GM12878 (cell line): ENCODE data around the gene ARHGAP5. TPM values are rescaled to one million over a fixed set of nuclear protein-coding genes. Genes with fewer than 3 reads are reported as not detected.

Source experiments
- ATF3 ChIP-seq: IDR thresholded peaks from 2 replicates; pipeline ENCODE4 v1.6.1; 2011; ENCODE audit warnings: low read depth, mild to moderate bottlenecking, low read length, moderate library complexity, borderline replicate concordance; ENCODE audit errors: extremely low read depth
- BMI1 ChIP-seq: fragments of 450-650 bp; IDR thresholded peaks from 2 replicates; pipeline ENCODE4 v1.6.1; 2016; ENCODE audit warnings: mild to moderate bottlenecking, moderate library complexity, borderline replicate concordance
- CHD1 ChIP-seq: IDR thresholded peaks from 2 replicates; pipeline ENCODE4 v1.6.1; 2012; ENCODE audit warnings: low read depth, low read length, improper control_type of control experiment
- CHD2 ChIP-seq: IDR thresholded peaks from 2 replicates; pipeline ENCODE4 v1.6.1; 2011; ENCODE audit warnings: low read depth, low read length, improper control_type of control experiment, borderline replicate concordance
- EGR1 ChIP-seq, 2 experiments: IDR thresholded peaks; 1 replicate in 1 of 2; 2 replicates in 1 of 2; pipeline ENCODE4 v1.6.1; 2011 to 2012; ENCODE audit warnings: low read depth in 2 of 2, low read length in 2 of 2, borderline replicate concordance in 1 of 2, mild to moderate bottlenecking in 1 of 2, moderate library complexity in 1 of 2
- ESRRA ChIP-seq: IDR thresholded peaks from 2 replicates; pipeline ENCODE4 v1.6.1; 2012; ENCODE audit warnings: mild to moderate bottlenecking, low read length, improper control_type of control experiment
- FOS ChIP-seq: IDR thresholded peaks from 3 replicates; pipeline ENCODE4 v1.6.1; 2011; ENCODE audit warnings: borderline replicate concordance; ENCODE audit not compliant: insufficient read length; ENCODE audit errors: extremely low read depth
- HCFC1 ChIP-seq: fragments of 150-350 bp; IDR thresholded peaks from 2 replicates; pipeline ENCODE4 v1.6.1; 2014; ENCODE audit warnings: low read length
- IKZF1 ChIP-seq: fragments of 450-650 bp; conservative IDR thresholded peaks from 2 replicates; pipeline ENCODE4 v1.6.1; 2017; ENCODE audit warnings: antibody characterized with exemption, mild to moderate bottlenecking
- MEF2A ChIP-seq: IDR thresholded peaks from 2 replicates; pipeline ENCODE4 v1.6.1; 2011; ENCODE audit warnings: low read depth, mild to moderate bottlenecking, low read length, moderate library complexity; ENCODE audit not compliant: insufficient read depth
- MEF2B ChIP-seq: fragments of 450-650 bp; IDR thresholded peaks from 2 replicates; pipeline ENCODE4 v1.6.1; 2018; ENCODE audit warnings: mild to moderate bottlenecking, moderate library complexity; ENCODE audit not compliant: partially characterized antibody, poor library complexity, severe bottlenecking
- MXI1 ChIP-seq: fragments of 150-350 bp; IDR thresholded peaks from 2 replicates; pipeline ENCODE4 v1.6.1; 2011; ENCODE audit warnings: low read depth, mild to moderate bottlenecking, inconsistent platforms, low read length, improper control_type of control experiment
- PML ChIP-seq: IDR thresholded peaks from 2 replicates; pipeline ENCODE4 v1.6.1; 2012; ENCODE audit warnings: low read length, inconsistent platforms
- RAD21 ChIP-seq: IDR thresholded peaks from 2 replicates; pipeline ENCODE4 v1.6.1; 2011; ENCODE audit warnings: mild to moderate bottlenecking, low read depth, low read length, moderate library complexity; ENCODE audit not compliant: insufficient read depth
- RBBP5 ChIP-seq: fragments of 200-600 bp; sonication (generic); conservative IDR thresholded peaks from 2 replicates; pipeline ENCODE4 v1.6.1; 2016
- RFX5 ChIP-seq: IDR thresholded peaks from 2 replicates; pipeline ENCODE4 v1.6.1; 2011; ENCODE audit warnings: low read depth, low read length, improper control_type of control experiment
- SRF ChIP-seq, 2 experiments: IDR thresholded peaks; 2 replicates each; pipeline ENCODE4 v1.6.1; 2011; ENCODE audit warnings: low read depth in 2 of 2, low read length in 2 of 2, mild to moderate bottlenecking in 1 of 2, moderate library complexity in 1 of 2
- YY1 ChIP-seq: IDR thresholded peaks from 2 replicates; pipeline ENCODE4 v1.6.1; 2011; ENCODE audit warnings: low read depth, mild to moderate bottlenecking, low read length
- ZBTB40 ChIP-seq: fragments of 450-650 bp; IDR thresholded peaks from 2 replicates; pipeline ENCODE4 v1.6.1; 2016; ENCODE audit warnings: mild to moderate bottlenecking, moderate library complexity, borderline replicate concordance
- ZNF384 ChIP-seq: IDR thresholded peaks from 2 replicates; pipeline ENCODE4 v1.6.1; 2012; ENCODE audit warnings: low read depth, mild to moderate bottlenecking, low read length, improper control_type of control experiment, borderline replicate concordance
- polyA plus RNA-seq, 11 experiments: library from polyadenylated mRNA; depleted of rRNA in 4 of 11; unstranded in 6 of 11; stranded (reverse) in 5 of 11; fragments of >200 nt; fragmentation: Nextera tagmentation in 4 of 11; fragmentation: Illumina TruSeq in 1 of 11; extraction: Ambion mirVana in 4 of 11; extraction: Trizol in 1 of 11; gene quantifications; 1 replicate in 1 of 11; 2 replicates in 10 of 11; pipeline versions ENCODE4 v1.2.1 to v1.2.3, GENCODE V29; 2011 to 2016; ENCODE audit warnings: inconsistent platforms in 2 of 11, missing spikeins in 2 of 11, low read depth in 1 of 11
- total RNA-seq, 4 experiments: library from RNA; depleted of rRNA in 3 of 4; stranded (reverse); fragments of >200 nt in 3 of 4; fragmentation: Illumina TruSeq in 1 of 4; extraction: Trizol in 1 of 4; gene quantifications; 2 replicates each; pipeline versions ENCODE4 v1.2.1 to v1.2.3, GENCODE V29; 2013 to 2021
- TF ChIP-seq, protein P1 (sequence below): IDR thresholded peaks from 2 replicates; pipeline ENCODE4 v1.6.1; 2011; ENCODE audit warnings: mild to moderate bottlenecking, low read depth, low read length, moderate library complexity; ENCODE audit not compliant: insufficient replicate concordance
- TF ChIP-seq, protein P2 (sequence below): IDR thresholded peaks from 2 replicates; pipeline ENCODE4 v1.6.1; 2011; ENCODE audit warnings: borderline replicate concordance, low read depth, mild to moderate bottlenecking, moderate library complexity, low read length; ENCODE audit not compliant: insufficient read depth, poor library complexity, severe bottlenecking

ARHGAP5 gene
- total and polyA plus RNA-seq, 10 of the 15 experiments (the other 5 are each of a cell fraction or from before 2014, with no cell fraction given): 0.91 to 19.6 (median 7.2) TPM

GRCh38 chr14:32205984-32206383 lies 128.9 kb downstream of the ARHGAP5 start (continued):
- TF ChIP-seq, protein P1, sequence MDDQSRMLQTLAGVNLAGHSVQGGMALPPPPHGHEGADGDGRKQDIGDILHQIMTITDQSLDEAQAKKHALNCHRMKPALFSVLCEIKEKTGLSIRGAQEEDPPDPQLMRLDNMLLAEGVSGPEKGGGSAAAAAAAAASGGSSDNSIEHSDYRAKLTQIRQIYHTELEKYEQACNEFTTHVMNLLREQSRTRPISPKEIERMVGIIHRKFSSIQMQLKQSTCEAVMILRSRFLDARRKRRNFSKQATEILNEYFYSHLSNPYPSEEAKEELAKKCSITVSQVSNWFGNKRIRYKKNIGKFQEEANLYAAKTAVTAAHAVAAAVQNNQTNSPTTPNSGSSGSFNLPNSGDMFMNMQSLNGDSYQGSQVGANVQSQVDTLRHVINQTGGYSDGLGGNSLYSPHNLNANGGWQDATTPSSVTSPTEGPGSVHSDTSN: no peak
- TF ChIP-seq, protein P2, sequence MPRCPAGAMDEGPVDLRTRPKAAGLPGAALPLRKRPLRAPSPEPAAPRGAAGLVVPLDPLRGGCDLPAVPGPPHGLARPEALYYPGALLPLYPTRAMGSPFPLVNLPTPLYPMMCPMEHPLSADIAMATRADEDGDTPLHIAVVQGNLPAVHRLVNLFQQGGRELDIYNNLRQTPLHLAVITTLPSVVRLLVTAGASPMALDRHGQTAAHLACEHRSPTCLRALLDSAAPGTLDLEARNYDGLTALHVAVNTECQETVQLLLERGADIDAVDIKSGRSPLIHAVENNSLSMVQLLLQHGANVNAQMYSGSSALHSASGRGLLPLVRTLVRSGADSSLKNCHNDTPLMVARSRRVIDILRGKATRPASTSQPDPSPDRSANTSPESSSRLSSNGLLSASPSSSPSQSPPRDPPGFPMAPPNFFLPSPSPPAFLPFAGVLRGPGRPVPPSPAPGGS: no peak
- TF ChIP-seq YY1 (no peak), HCFC1 (no peak), RBBP5 (no peak), ZNF384 (no peak), ZBTB40 (no peak), IKZF1 (peak; percentile 99), FOS (no peak), MXI1 (no peak), CHD2 (peak; percentile 62; the same call in 1 of the 2 replicates), ATF3 (no peak), RFX5 (no peak), SRF (IDR thresholded peaks at IDR 0.05; ENCODE audit: low read depth in 2 of 2, low read length in 2 of 2) (no peak), RAD21 (no peak), CHD1 (no peak), EGR1 (IDR thresholded peaks at IDR 0.05; ENCODE audit: borderline replicate concordance in 1 of 2, low read depth in 2 of 2, low read length in 2 of 2) (no peak), ESRRA (peak; percentile 65; the same call in 1 of the 2 replicates), BMI1 (peak; percentile 92), MEF2B (peak; percentile 84), MEF2A (0 out of 2 replicates have a peak, but pooled peaks have one; percentile 41), PML (no peak)
